RWPE2 (cell line): Measurements from ENCODE around the gene TNRC6C.
"Not testable (repeated sequence)": the region's sequence is repeated elsewhere in the genome, so short reads cannot be mapped to it uniquely, and the experiment has no call there.

ENCODE experiments used
- ATAC-seq: fragments of 200-7000 bp; cut with Tn5 transposase; 3 replicates; pipeline ENCODE4 v1.9.1; 2021; ENCODE audit warnings: low read depth
- DNase-seq: peaks from one replicate; pipeline ENCODE4 v3.0.0-alpha.2; 2020; ENCODE audit warnings: low spot score
- H3K27ac ChIP-seq: fragments of 450-650 bp; 2 replicates; pipeline ENCODE4 v1.5.1; 2017; ENCODE audit warnings: mild to moderate bottlenecking; ENCODE audit not compliant: poor library complexity, severe bottlenecking
- H3K27me3 ChIP-seq: fragments of 250-450 bp; sonication (Bioruptor Pico); 2 replicates; pipeline ENCODE4 v1.5.1; 2021; ENCODE audit warnings: mild to moderate bottlenecking, moderate library complexity; ENCODE audit not compliant: insufficient read depth, poor library complexity, severe bottlenecking
- H3K36me3 ChIP-seq: fragments of 250-450 bp; sonication (Bioruptor Pico); 2 replicates; pipeline ENCODE4 v1.5.1; 2020; ENCODE audit warnings: low read depth, mild to moderate bottlenecking, moderate library complexity
- H3K4me1 ChIP-seq: fragments of 250-450 bp; sonication (Bioruptor Pico); 2 replicates; pipeline ENCODE4 v1.5.1; 2021; ENCODE audit warnings: mild to moderate bottlenecking, moderate library complexity; ENCODE audit not compliant: insufficient read depth, poor library complexity, severe bottlenecking
- H3K4me3 ChIP-seq: fragments of 250-450 bp; sonication (Bioruptor Pico); 2 replicates; pipeline ENCODE4 v1.5.1; 2021; ENCODE audit warnings: mild to moderate bottlenecking, moderate library complexity; ENCODE audit not compliant: severe bottlenecking
- H3K9me3 ChIP-seq: fragments of 250-450 bp; sonication (Bioruptor Pico); 2 replicates; pipeline ENCODE4 v1.5.1; 2021; ENCODE audit warnings: mild to moderate bottlenecking, moderate library complexity; ENCODE audit not compliant: severe bottlenecking
- CTCF ChIP-seq: fragments of 450-650 bp; IDR thresholded peaks from one replicate; pipeline ENCODE4 v1.5.1; 2017; ENCODE audit warnings: mild to moderate bottlenecking, moderate library complexity; ENCODE audit not compliant: poor library complexity, severe bottlenecking

TNRC6C gene

GRCh38 chr17:78062596-78062995, 104.1 kb downstream of the TNRC6C start:
- H3K4me3 ChIP-seq: no peak overlapping the region
- no peak for TF ChIP-seq CTCF
- ATAC-seq (no peak), DNase-seq (no peak)
- no peaks in the 10 kb centered on the region for H3K9me3 ChIP-seq
- no peaks in the 10 kb centered on the region for H3K27me3 ChIP-seq
- no peak overlapping the region for H3K27ac ChIP-seq
- no peaks in the 10 kb centered on the region for H3K4me1 ChIP-seq
- H3K36me3 ChIP-seq: no peaks in the 10 kb centered on the region

GRCh38 chr17:78063489-78063888, 105.0 kb downstream of the TNRC6C start:
- no peaks in the 10 kb centered on the region for H3K9me3 ChIP-seq
- DNase-seq: no peak
- no peak for TF ChIP-seq CTCF
- H3K27me3 ChIP-seq: no peaks in the 10 kb centered on the region
- H3K4me3 ChIP-seq: no peak overlapping the region
- H3K4me1 ChIP-seq: no peaks in the 10 kb centered on the region
- ATAC-seq: no peak
- no peak overlapping the region for H3K27ac ChIP-seq
- H3K36me3 ChIP-seq: no peaks in the 10 kb centered on the region

DNA sequence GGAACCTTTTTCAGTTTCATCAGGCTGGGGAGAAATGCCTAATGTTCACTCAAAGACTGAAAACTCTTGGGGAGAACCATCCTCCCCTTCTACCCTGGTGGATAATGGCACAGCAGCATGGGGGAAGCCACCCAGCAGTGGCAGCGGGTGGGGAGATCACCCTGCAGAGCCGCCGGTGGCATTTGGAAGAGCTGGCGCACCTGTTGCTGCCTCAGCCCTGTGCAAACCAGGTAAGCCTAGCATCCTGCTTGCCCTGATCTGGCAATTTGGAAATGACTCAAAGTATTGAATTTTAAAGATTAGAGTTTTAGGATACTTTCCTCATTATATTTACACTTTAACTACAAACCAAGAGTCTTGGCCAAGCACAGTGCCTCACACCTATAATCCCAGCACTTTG, 106.2 kb downstream of the TNRC6C start:
- Histone ChIP-seq H3K4me3 (no peak overlapping the region), H3K27me3 (no peaks in the 10 kb centered on the region), H3K36me3 (no peaks in the 10 kb centered on the region), H3K4me1 (no peaks in the 10 kb centered on the region), H3K27ac (no peak overlapping the region), H3K9me3 (no peaks in the 10 kb centered on the region)
- TF ChIP-seq CTCF: no peak
- no peak for DNase-seq
- no peak for ATAC-seq

DNA sequence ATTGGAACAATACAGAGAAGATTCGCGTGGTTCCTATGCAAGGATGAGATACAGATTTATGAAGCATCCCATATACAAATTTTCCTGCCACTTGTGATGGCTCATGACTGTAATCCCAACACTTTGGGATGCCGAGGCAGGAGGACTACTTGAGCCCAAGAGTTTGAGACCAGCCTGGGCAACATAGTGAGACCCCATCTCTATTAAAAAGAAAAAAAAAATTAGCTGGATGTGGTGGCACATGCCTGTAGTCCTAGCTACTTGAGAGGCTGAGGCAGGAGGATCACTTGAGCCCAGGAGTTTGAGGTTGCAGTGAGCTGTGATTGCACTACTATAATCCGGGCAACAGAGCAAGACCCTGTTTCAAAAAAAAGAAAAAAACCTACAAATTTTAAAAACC, 108.5 kb downstream of the TNRC6C start:
- H3K27ac ChIP-seq, H3K27me3 ChIP-seq, DNase-seq, H3K9me3 ChIP-seq, H3K36me3 ChIP-seq, H3K4me1 ChIP-seq, ATAC-seq, H3K4me3 ChIP-seq: not testable (repeated sequence)

DNA sequence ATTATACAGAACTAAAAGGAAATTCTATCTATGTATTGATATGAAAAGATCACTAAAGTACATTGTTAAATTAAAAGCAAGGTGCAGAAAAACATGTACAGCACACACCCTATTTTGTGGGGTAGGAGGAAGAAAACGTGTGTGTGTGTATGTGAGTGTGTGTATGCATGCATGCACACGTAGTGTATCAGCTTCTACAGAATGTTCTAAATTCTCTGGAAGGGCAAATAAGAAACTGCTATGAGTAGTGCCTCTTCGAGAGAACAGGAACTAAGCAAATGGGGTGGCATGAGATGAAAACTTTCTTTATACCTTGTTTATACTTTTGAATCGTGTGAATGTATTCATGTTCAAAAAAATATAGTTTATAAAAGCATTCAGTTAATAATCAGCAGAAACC, 111.2 kb downstream of the TNRC6C start:
- ATAC-seq: no peak
- no peak for DNase-seq
- Histone ChIP-seq H3K36me3 (no peaks in the 10 kb centered on the region), H3K9me3 (no peaks in the 10 kb centered on the region), H3K27ac (no peak overlapping the region), H3K4me1 (no peaks in the 10 kb centered on the region), H3K4me3 (no peak overlapping the region), H3K27me3 (no peaks in the 10 kb centered on the region)
- no peak for TF ChIP-seq CTCF

DNA sequence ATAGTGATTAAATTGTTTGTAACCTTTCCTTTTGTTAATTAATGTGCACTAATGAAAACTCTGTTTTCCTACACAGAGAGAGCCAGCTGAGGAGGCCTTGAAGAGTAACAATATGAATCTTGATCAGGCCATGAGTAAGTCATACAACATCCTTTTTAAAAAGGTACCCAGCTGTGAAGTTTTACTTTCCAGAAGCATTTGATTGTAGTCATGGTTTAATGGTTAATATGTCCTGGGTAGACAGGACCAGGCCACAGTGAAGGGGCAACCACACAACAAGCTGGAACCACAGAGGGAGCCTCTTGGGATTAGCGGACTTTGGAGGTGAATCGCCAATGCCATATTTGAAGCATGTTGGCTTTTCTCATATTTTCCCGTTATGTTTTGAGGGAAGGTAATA, 114.5 kb downstream of the TNRC6C start:
- Histone ChIP-seq H3K9me3 (no peaks in the 10 kb centered on the region), H3K36me3 (no peaks in the 10 kb centered on the region), H3K27ac (no peak overlapping the region), H3K27me3 (no peaks in the 10 kb centered on the region), H3K4me3 (no peak overlapping the region), H3K4me1 (no peaks in the 10 kb centered on the region)
- ATAC-seq (no peak), DNase-seq (no peak)
- no peak for TF ChIP-seq CTCF
